KG1 (cell line): ENCODE measurements around the gene TBC1D25.

Experiments
- DNase-seq: peaks from one replicate; lab custom pipeline; 2025; lab: John Stamatoyannopoulos, UW

The TBC1D25 gene

DNA sequence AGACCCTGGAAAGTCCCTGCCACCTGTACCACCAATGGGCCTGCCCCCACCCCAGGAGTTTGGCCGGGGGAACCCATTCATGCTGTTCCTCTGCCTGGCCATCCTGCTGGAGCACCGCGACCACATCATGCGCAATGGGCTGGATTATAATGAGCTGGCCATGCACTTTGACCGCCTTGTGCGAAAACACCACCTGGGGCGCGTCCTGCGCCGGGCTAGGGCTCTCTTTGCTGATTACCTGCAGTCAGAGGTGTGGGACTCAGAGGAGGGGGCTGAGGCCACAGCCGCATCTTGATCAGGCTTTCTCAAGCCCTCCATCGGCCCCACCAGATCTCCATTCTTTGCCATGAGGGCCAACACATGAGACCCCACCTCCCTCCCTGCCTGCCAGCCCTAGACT lies 21.2 kb downstream of the TBC1D25 start:
- DNase-seq: no peak

DNA sequence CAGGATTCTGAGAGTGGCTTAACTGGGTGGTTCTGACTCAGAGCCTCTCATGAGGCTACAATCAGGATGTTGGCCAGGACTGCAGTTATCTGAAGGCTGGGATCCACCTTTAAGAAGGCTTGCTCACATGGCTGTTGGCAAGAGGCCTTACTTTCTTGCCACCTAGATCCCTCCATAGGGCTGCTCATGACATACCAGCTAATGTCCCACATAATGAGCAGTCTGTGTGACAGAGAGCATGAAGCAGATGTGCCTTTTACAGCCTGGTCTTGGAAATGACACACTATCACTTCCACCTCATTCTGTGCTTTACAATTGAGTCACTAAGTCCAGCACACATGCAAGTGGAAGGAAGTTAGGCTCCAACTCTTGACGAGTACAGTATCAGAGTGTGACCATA lies 30.4 kb downstream of the TBC1D25 start:
- DNase-seq: no peak

DNA sequence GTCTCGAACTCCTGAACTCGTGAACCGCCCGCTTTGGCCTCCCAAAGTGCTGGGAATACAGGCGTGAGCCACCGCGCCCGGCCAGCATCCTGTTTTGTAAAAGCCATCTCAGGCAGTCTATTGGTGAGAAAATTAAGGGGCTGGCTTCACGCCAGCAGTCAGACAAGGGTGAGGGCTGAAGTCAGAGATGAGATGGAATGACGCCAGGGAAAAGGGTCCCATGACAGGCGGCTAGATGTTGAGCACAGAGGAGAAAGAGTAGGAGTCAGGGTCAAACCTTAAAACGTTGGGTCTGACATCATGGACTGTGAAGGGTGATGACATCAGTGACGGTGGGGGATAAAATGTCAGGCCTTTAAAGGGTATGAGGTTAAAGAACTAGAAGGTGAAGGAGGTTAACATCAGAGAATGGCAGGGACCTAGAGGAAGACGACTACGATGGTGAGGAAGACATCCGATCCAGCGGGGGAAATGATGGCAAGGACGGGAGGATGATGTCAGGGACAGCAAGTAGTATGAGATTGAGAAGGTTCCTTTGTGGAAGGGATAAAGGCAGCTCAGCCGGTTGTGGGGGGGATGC lies 34.3 kb downstream of the TBC1D25 start:
- DNase-seq: no peak

DNA sequence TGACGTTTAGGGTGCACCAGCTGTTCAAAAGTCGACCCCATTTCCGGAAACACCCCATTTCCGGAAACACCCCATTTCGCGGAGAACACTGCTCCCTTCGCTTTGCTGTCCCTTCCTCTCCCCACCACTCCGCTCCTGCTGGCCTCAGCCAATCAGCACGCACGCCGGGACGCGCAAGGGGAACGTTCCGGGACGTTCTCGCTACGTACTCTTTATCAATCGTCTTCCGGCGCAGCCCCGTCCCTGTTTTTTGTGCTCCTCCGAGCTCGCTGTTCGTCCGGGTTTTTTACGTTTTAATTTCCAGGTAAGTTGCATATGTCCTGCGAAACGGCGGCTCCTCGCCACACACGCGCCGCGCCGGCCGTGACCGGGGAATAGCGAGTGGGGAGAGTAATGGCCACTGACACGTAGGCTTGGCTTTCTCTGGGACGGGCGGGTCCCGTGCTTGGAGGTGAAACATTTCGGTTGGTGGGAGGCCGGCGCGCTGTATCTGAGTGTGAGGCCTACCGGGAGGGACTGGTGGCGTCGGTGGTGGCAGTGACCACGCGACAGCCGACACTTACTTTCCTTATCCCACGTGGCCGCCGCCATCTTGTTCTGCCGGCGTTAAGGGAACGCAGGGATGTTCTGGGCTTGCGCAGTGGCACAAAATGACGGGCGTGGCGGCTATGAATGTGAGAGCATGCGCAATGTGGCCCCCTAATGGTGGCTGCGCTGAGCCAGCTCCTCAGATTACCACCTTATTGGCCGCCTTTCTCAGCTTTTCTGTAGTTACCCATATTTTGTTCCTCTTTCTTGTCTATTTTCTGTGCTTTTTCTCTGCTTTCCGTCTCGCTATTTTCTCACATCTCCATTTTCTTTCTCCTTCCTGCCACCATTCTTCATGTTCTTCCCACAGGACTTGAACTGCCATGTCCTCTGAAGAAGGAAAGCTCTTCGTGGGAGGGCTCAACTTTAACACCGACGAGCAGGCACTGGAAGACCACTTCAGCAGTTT lies 35.1 kb downstream of the TBC1D25 start, which contains the start of gene RBM3:
Gene RBM3, plus strand, starts transcription at position 215 of the 997 bp plus-strand sequence. Its CDS starts 697 bp downstream, at position 912.
- DNase-seq: peak; percentile 57

DNA sequence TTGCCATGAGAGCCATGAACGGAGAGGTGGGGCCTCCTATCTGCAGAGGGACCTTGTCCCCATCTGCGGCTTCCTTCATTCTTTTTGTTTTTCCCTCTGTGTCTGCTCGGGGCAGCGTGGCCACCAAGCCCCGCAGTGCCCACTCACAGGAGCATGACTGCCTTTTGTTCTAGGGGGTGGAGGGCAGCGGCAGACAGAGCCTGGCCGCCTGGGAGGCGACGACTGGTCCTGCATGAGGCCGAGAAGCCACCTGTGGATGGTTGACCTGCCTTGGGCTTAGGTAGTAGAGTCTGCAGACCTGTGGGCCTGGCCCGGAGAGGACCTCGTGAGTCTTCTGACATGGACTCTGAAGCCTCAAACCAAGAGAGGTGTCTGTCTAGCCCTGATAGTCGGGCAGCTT lies 36.1 kb downstream of the TBC1D25 start:
- no peak for DNase-seq

DNA sequence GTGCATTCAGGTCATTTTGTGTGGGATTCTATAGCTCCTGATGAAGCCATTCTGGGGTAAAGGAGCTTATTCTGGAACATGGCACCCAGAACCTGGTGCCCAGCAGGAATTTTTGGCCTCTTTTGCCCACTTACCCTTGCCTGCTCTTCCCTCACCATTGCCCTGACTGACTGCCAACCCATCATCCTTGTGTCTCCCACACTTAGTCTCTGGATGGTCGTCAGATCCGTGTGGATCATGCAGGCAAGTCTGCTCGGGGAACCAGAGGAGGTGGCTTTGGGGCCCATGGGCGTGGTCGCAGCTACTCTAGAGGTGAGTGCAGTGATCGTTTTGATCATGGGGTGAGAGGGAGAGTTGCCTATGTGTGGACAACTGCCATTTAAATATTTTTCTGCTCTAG lies 36.6 kb downstream of the TBC1D25 start:
- no peak for DNase-seq

DNA sequence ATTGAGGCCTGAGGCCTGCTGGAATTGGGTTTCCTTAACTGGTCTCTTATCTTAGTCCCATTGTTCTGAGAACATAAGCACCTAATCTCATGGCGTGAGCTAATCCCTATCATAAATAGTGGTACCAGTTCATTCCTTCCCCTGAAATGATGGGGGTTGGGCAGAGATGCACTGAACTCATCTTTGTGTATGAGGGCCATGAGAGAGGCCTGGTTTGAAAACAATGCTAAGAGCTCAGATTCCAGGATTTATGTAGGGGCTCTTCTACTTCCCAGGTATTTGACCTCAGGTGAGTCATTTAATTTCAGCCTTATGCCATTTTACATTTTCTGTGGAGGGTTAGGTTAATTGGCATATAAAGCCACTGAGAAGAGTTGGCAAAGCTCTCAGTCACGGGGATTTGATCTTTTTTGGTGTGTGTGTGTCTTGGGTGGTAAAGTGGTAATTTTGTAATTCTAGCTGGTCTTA lies 39.2 kb downstream of the TBC1D25 start:
- no peak for DNase-seq

DNA sequence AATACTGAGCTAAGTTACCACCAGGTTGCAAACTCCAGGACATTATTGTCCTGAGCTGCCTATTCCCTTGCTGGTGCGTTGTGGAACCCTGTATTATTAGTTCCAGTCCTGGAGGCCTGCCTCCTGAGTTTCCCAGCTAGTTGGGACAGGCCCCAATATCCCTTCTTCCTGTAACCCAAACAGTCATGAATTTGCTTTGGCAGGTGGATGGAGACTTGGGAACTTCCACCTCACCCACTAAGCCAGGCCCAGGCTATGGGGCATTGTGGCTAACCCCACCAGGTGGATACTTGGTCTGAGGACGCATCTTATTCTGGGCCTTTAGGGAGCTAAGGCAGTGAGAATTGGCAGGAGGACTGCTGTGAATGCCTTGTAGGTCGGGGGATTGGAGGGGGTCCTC lies 39.7 kb downstream of the TBC1D25 start:
- no peak for DNase-seq

DNA sequence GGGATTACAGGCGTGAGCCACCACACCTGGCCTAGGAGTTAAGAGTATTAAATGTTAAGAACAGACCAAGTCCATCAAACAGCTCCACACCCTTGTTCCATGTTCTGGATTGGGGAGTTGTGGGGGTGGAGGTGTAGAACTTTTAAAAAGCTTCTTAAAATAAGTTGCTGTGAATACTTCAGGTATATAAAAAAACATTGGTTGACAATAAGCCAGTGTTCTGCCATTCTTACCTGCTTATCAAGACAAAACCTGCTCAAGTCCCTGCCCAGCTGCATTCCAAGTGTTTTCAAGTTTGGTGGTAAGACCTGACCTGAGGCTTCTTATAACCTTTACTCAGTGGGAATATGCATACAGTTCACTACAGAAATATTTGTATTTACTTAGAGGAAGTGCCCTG lies 41.1 kb downstream of the TBC1D25 start:
- no peak for DNase-seq

DNA sequence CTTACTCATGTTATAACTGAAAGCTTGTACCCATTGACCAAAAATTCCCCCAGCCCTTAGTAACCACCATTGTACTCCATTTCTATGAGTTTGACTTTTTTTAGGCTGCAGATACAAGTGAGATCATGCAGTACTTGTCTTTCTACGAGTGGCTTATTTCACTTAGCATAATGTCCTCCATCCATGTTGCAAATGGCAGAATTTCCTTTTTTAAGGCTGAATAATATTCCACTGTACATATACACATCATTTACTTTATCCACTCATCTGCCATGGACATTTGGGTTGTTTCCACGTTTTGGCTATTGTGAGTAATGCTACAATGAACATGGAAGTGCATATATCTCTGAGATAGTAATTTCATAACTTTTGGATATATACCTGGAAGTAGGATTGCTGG lies 45.2 kb downstream of the TBC1D25 start:
- no peak for DNase-seq

DNA sequence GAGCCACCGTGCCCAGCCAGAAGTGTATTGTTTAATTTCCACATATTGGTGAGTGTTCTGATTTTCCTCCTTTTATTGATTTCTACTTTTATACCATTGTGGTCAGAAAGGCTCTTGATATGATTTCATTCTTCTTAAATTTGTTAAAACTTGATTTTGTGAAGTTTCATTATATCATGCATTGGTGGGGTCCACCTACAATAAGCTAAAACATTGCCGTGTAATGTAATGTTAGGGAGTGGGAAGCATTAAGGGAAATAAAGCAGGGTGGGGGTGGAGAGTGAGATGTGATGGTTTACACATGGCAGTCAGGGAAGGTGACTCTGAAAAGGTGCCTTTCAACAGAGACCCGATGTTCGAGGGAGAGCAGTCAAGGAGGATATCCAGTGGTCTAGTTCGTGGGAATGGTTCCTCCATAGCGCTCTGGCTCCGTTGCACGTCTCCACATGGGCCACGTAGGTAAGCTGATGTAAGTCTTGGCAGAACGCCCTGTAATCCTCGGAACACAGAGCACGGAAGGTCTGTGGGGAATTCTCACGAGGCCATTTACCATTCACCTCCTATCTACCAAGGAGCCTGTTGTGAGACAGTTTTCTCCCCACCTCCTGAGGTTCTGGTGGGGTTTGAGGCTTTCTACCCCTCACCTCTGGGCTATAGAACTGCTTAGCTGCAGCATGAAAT lies 50.1 kb downstream of the TBC1D25 start:
- DNase-seq: no peak

DNA sequence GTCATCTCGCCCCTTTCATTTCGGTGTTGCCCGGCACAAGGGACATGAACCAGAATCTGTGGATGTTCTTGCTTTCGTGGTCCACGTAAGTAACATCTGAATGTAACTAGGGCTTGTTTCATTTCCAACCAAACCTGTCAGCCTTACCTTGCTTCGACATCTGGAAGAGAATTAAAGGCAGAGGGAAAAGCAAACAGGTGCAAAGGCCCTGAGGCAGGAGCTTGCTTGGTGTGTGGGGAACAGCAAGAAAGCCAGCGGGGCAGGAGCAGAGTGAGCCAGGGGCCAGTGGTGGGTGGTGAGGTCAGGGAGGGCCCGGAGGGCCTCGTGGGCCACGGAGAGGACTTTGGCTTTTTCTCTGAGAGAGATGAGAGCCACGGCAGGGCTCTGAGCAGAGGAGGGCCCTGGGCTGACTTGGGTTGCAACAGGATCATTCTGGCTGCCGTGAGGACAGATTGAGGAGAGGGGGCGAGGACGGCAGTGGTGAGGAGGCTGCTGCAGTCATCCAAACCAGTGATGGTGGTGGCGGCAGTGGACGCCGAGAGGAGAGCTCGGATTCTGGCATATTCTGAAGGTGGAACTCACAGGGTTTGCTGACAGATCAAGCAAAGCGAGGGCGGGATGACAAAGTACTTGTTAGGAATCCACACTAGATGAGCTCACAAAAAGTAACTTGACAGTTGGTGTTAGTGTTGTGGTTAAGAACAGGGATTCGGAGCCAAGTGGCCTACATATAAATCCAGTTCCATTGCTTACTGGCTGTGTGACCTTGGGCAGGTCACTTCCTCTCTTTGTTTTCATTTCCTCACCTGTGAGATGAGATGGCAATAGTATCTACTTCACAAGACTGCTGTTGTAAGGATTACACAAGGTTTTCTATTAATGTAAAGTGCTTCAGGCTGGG lies 50.9 kb downstream of the TBC1D25 start:
- DNase-seq: no peak

DNA sequence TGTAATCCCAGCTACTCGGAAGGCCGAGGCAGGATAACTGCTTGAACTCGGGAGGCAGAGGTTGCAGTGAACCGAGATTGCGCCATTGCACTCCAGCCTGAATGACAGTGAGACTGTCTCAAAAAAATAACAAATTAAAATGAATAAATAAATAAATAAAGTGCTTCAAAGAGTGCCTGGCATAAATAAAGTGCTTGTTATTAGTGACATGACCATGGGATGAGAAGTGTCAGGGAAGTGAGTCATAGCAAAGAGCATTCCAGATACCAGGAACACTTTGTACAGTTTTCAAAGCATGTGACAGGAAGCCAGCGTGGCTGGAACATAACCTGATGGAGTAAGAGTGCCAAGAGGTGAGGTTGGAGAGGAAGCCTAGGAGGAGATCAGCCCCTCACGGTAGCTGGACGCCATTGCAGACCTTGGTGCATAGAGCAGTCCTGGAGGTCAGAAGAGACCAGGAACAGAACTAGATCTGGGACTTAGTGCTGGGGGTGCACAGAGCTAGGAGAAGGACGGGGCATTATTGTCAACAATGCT lies 51.8 kb downstream of the TBC1D25 start:
- DNase-seq: no peak

DNA sequence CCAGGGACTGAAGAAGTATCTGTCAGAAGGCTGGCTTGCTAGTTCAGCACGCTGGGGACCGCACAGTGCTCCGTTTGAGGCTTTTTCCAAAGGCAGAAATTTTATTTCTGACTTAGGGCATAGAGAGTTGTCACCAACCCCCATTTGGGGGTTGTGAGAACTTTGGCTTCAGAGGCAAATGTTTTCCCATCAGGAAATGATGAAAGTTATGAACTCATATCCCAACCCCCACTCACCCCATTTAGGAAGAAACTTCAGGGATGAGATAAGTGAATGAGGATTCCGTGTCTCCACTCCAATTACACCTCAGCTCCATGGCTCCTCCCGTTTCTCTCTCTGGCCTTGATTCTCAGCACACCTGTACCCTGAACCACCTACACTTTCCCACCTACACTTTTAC lies 53.5 kb downstream of the TBC1D25 start:
- no peak for DNase-seq

DNA sequence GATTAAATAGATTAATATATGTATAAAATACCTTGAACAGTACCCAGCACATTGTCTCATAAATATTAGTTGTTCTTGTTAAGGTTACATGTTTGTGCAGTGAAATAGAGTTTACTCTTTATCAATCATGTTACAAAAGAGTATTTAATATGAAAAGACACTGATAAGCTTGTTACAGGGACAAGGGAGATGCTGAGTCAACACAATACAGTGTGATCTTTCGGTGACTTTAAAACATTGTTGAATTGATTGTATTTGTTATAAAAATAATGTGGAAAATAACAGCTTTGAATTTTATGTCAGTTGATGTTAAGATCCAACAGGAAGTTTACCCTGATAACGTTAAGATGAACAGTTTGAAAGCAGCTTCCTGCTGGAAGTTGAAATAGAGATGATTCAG lies 56.4 kb downstream of the TBC1D25 start:
- no peak for DNase-seq

DNA sequence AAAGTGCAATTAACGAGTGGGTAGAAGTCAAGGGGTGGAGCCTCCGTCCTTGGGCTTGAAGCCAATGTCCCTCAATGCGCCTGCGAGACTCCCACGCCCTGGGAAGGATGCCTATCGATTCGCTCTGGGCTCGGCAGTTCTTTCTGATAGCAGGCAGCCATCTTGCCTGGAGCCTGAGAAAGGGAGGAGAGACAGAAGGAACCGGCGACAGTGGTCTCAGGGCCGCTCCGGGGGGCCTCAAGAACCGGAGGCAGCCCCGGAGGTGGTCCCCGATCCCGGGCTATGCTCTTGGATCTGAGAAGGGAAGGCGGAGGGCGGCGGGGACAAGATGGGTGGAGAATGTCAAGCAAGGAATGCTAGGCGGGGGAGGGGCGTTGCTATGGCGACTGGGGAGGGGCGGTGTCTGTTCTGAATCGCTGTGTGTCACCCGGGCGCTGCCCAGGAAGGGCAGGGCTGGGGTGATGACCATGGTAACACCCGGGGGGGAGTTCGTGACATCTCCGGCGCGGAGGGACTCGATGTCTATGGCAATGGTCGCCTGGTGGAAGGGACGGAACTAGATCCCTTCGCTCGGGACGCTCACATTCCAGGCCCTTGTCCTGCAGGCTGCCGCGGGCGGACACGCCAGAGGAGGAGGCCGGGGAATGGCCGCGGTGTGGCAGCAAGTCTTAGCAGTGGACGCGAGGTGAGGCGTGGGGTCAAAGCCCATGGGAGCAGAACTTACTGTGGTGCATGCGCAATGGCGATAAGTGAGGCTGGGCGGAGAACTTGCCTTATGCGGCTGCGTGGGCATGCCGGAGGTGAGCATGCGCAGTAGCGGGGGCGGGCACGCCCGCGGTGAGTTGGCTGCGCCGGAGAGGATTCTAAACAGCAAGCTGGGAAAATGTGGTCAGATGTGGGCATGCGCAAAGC lies 58.1 kb downstream of the TBC1D25 start, which contains the start of gene WDR13:
Gene WDR13, plus strand, starts transcription at position 140 of the 912 bp plus-strand sequence. Its CDS starts 505 bp downstream, at position 645.
- peak; percentile 42 for DNase-seq

DNA sequence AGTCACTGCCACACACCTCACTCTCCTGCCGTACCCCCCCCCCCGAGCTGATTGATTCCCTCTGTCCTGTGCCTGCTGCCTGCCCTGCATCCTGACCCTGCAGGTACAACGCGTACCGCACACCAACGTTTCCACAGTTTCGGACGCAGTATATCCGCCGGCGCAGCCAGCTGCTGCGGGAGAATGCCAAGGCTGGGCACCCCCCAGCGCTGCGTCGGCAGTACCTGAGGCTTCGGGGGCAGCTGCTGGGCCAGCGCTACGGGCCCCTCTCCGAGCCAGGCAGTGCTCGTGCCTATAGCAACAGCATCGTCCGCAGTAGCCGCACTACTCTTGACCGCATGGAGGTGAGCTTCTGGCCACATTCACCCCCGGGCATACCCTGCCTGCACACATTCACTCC lies 59.1 kb downstream of the TBC1D25 start:
- no peak for DNase-seq

DNA sequence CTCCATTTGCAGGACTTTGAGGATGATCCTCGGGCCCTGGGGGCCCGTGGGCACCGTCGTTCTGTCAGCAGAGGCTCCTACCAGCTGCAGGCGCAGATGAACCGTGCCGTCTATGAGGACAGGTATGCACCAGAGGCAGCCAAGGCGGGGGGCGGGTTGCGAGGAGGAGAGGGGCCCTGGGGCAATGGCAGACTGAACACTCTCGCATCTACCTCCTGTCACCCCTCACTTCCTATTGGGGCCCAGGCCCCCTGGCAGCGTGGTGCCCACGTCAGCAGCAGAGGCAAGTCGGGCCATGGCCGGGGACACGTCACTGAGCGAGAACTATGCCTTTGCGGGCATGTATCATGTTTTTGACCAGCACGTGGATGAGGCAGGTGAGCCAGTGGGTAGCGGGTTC lies 59.8 kb downstream of the TBC1D25 start:
- DNase-seq: no peak

DNA sequence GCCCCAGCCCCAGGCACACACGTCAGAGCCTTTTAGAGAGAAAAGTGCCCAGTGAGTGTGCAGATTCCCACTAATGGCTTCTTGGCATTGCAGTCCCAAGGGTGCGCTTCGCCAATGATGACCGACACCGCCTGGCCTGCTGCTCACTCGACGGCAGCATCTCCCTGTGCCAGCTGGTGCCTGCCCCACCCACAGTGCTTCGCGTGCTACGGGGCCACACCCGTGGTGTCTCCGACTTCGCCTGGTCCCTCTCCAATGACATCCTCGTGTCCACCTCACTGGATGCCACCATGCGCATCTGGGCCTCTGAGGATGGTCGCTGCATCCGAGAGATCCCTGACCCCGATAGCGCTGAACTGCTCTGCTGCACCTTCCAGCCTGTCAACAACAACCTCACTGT lies 60.7 kb downstream of the TBC1D25 start:
- DNase-seq: no peak

DNA sequence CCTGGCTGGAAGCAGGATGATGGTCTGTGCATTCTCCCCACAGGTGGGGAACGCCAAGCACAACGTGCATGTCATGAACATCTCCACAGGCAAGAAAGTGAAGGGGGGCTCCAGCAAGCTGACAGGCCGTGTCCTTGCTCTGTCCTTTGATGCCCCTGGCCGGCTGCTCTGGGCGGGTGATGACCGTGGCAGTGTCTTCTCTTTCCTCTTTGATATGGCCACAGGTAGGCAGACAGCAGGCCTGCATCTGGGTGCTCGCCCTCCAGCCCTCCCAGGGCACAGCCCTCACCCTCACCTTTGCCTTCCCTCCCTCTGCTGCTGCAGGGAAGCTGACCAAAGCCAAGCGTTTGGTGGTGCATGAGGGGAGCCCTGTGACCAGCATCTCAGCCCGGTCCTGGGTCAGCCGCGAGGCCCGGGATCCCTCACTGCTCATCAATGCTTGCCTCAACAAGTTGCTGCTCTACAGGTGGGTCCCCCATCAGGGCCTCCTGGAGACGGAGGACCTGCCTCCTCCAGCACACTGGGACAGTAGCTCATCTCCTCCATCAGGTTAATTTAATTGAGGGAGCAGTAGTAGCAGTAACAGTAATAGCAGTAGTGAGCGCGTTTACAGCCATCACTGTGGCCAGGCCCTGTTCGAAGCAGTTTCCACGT lies 62.4 kb downstream of the TBC1D25 start:
- no peak for DNase-seq
